NCI-H82 treated with DMSO at 0.1 percent for 48 hours (cell line): ENCODE results near the gene FRAT1.

Experiments used
- DNase-seq: peaks from one replicate; lab custom pipeline; 2025; ENCODE audit not compliant: unreplicated experiment; lab: John Stamatoyannopoulos, UW

The FRAT1 gene

GRCh38 chr10:97363071-97363470 lies 44.0 kb downstream of the FRAT1 start:
- DNase-seq: no peak

DNA sequence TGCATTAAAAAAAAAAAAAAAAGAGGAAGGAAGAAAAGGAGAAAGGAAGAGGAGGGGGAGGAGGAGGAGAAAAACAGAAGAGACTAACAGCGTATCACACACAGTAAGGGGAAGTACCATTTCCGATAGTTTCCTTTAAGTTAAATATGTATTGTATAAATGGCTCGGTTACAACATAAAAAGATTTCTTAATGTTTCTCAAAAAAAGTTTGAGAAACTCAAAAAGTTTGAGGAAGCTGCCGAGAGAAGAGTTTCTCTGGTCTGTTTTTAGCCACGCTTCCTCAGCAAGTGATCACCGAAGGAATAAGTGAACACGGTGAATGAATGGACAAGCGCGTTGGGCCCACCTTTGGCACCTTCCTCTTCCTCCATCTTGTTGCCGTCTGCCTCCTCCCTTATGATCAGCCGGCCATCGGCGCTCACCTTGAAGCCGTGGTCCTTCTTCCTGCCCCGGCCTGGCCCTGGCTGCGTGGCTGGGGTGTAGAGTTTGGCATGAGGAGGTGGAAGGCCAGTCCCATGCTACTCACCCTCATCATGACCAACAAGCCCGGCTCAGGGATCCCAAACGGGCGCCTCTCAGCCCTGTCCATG lies 46.8 kb downstream of the FRAT1 start:
- no peak for DNase-seq

DNA sequence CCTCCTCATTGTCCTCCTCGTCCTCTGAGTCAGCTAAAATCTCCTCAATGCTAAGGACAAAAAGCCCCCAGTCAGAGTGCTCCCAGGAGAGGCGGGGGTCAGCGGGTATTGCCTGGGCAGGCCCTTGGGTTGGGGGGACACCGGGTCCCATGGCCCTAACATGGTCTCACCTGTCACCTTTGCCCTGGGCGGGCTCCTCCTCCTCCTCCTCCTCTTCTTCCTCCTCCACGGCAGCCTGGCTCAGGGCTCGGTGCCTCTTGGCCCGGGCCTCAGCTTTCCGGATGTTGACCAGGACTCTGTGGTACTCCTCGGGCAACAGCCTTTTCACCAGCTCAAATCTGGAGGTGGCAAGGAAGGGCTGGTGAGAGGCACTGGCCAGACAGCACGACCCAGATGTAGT lies 47.5 kb downstream of the FRAT1 start:
- DNase-seq: no peak

DNA sequence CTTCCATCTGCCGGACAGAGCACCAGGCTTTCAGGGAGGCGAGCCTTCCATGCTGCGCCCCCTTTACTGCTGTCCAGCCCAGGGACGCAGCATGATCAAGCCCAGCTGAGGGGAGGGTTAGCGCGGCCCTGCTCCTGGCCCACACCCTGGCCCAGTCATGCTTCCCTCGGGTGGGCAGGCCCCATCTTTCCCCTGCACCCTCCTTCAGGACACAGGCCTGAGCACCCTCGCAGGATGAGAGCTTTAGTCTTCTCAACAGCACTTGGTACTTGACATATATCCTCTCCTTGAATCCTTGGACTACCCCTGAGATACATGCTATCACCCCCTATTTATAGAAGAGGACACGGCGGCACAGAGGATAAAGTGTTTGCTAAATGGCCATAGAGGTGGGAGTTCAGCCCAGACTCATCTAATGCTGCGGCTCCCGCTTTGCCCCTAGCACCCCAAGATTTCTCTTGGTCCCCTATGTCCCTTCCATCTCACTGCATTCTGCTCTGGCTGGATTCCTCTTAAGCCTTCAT lies 48.1 kb downstream of the FRAT1 start:
- no peak for DNase-seq
